IMR-90 (cell line): ENCODE data around the gene PTPRN2. TPM values are rescaled to one million over a fixed set of nuclear protein-coding genes. Genes with fewer than 3 reads are reported as not detected.

Experiments used
- ATAC-seq: fragments of 200-7000 bp; cut with Tn5 transposase; 2 replicates; pipeline ENCODE4 v1.9.1; 2020; ENCODE audit warnings: low read depth, mild to moderate bottlenecking, moderate library complexity
- BruUV-seq: library from RNA; stranded (reverse); fragments of 400-500 nt; replicated peaks from 2 replicates; lab custom pipeline; 2021; lab: Mats Ljungman, UMichigan
- CTCF ChIA-PET: fragments of 300-600 bp; formaldehyde crosslinking; extraction: SDS; loops from one replicate; lab custom pipeline; 2021; ENCODE audit warnings: antibody characterized with exemption; lab: Yijun Ruan, JAX
- POLR2A ChIA-PET: fragments of 300-600 bp; sonication (Branson Sonifier 250); formaldehyde crosslinking; loops from one replicate; lab custom pipeline; 2022; ENCODE audit warnings: antibody characterized with exemption; ENCODE audit not compliant: unreplicated experiment; lab: Charles Lee
- DNase-seq: peaks from one replicate; pipeline ENCODE4 v3.0.0; 2013
- H2AFZ ChIP-seq: replicated peaks from 2 replicates; pipeline ENCODE3; 2013; ENCODE audit warnings: low read length, mild to moderate bottlenecking; ENCODE audit not compliant: poor library complexity
- H2AK5ac ChIP-seq: 2 replicates; pipeline ENCODE4 v1.6.1; 2013; ENCODE audit warnings: low read depth, low read length, inconsistent platforms
- H2AK9ac ChIP-seq: replicated peaks from 2 replicates; pipeline ENCODE3; 2013; ENCODE audit warnings: mild to moderate bottlenecking, low read depth, low read length, moderate library complexity; ENCODE audit not compliant: poor library complexity
- H2BK120ac ChIP-seq: 2 replicates; pipeline ENCODE4 v1.6.1; 2013; ENCODE audit warnings: low read depth, low read length, inconsistent platforms
- H2BK15ac ChIP-seq: 3 replicates; pipeline ENCODE4 v1.6.1; 2013; ENCODE audit warnings: low read depth, low read length, inconsistent platforms
- H2BK20ac ChIP-seq: 2 replicates; pipeline ENCODE4 v1.6.1; 2013; ENCODE audit warnings: low read depth, mild to moderate bottlenecking, inconsistent platforms, low read length, moderate library complexity
- H2BK5ac ChIP-seq: 2 replicates; pipeline ENCODE4 v1.6.1; 2013; ENCODE audit warnings: mild to moderate bottlenecking, low read depth, low read length, inconsistent platforms; ENCODE audit not compliant: poor library complexity, severe bottlenecking
- H3K14ac ChIP-seq: replicated peaks from 2 replicates; pipeline ENCODE4 v1.6.1; 2013; ENCODE audit warnings: low read depth, low read length, inconsistent platforms
- H3K18ac ChIP-seq: 2 replicates; pipeline ENCODE4 v1.6.1; 2013; ENCODE audit warnings: low read depth, low read length, control low read depth
- H3K23ac ChIP-seq: 2 replicates; pipeline ENCODE4 v1.6.1; 2013; ENCODE audit warnings: low read depth, low read length, inconsistent platforms
- H3K27ac ChIP-seq: 2 replicates; pipeline ENCODE4 v1.5.1; 2013; ENCODE audit warnings: mild to moderate bottlenecking, control low read depth, low read length; ENCODE audit not compliant: insufficient read depth
- H3K27me3 ChIP-seq: 2 replicates; pipeline ENCODE4 v1.6.1; 2013; ENCODE audit warnings: low read length; ENCODE audit not compliant: control insufficient read depth, insufficient read depth
- H3K36me3 ChIP-seq: 2 replicates; pipeline ENCODE4 v1.6.1; 2013; ENCODE audit warnings: low read length, mixed read lengths; ENCODE audit not compliant: control insufficient read depth, insufficient read depth
- H3K4ac ChIP-seq: 2 replicates; pipeline ENCODE4 v1.6.1; 2013; ENCODE audit warnings: low read depth, low read length, inconsistent platforms
- H3K4me1 ChIP-seq: 2 replicates; pipeline ENCODE4 v1.6.1; 2013; ENCODE audit warnings: low read length, mixed read lengths; ENCODE audit not compliant: control insufficient read depth, insufficient read depth
- H3K4me2 ChIP-seq: 2 replicates; pipeline ENCODE4 v1.6.1; 2013; ENCODE audit warnings: low read depth, mild to moderate bottlenecking, control low read depth, low read length, moderate library complexity
- H3K4me3 ChIP-seq: 2 replicates; pipeline ENCODE4 v1.5.1; 2013; ENCODE audit warnings: low read depth, mild to moderate bottlenecking, control low read depth, low read length, moderate library complexity; ENCODE audit not compliant: insufficient read depth
- H3K56ac ChIP-seq: 2 replicates; pipeline ENCODE4 v1.6.1; 2013; ENCODE audit warnings: low read length, inconsistent platforms; ENCODE audit not compliant: insufficient read depth; ENCODE audit errors: extremely low read depth
- H3K79me1 ChIP-seq, 2 experiments: 2 replicates each; pipeline ENCODE4 v1.6.1; 2013; ENCODE audit warnings: low read length in 2 of 2, inconsistent platforms in 1 of 2, low read depth in 1 of 2
- H3K9ac ChIP-seq: 2 replicates; pipeline ENCODE4 v1.6.1; 2013; ENCODE audit warnings: low read depth, low read length, control low read depth
- H3K9me1 ChIP-seq: 2 replicates; pipeline ENCODE4 v1.6.1; 2013; ENCODE audit warnings: low read length, inconsistent platforms; ENCODE audit not compliant: insufficient read depth
- H3K9me3 ChIP-seq: 2 replicates; pipeline ENCODE4 v1.6.1; 2013; ENCODE audit warnings: low read length; ENCODE audit not compliant: control insufficient read depth, insufficient read depth
- H4K20me1 ChIP-seq: 2 replicates; pipeline ENCODE4 v1.6.1; 2013; ENCODE audit warnings: low read length, inconsistent platforms; ENCODE audit not compliant: insufficient read depth
- H4K5ac ChIP-seq: 2 replicates; pipeline ENCODE4 v1.6.1; 2013; ENCODE audit warnings: mild to moderate bottlenecking, low read depth, low read length, control low read depth
- H4K8ac ChIP-seq, 2 experiments: 2 replicates each; pipeline ENCODE4 v1.6.1; 2013; ENCODE audit warnings: low read depth in 2 of 2, low read length in 2 of 2, control low read depth in 1 of 2, inconsistent platforms in 1 of 2
- H4K91ac ChIP-seq: 2 replicates; pipeline ENCODE4 v1.6.1; 2013; ENCODE audit warnings: low read depth, low read length, inconsistent platforms; ENCODE audit not compliant: insufficient read depth
- BHLHE40 ChIP-seq: fragments of 150-350 bp; IDR thresholded peaks from 2 replicates; pipeline ENCODE4 v1.6.1; 2016; ENCODE audit warnings: mild to moderate bottlenecking, low read depth, low read length
- CEBPB ChIP-seq: IDR thresholded peaks from 2 replicates; pipeline ENCODE4 v1.6.1; 2012; ENCODE audit warnings: low read depth, low read length, improper control_type of control experiment
- CTCF ChIP-seq: conservative IDR thresholded peaks from 2 replicates; pipeline ENCODE4 v1.5.1; 2012; ENCODE audit warnings: mild to moderate bottlenecking, low read depth, low read length, improper control_type of control experiment
- ELK1 ChIP-seq: fragments of 150-350 bp; IDR thresholded peaks from 2 replicates; pipeline ENCODE4 v1.6.1; 2016; ENCODE audit warnings: low read depth, mild to moderate bottlenecking, low read length, moderate library complexity, borderline replicate concordance
- MAFK ChIP-seq: IDR thresholded peaks from 2 replicates; pipeline ENCODE4 v1.6.1; 2012; ENCODE audit warnings: low read depth, low read length, improper control_type of control experiment
- MAZ ChIP-seq: IDR thresholded peaks from 2 replicates; pipeline ENCODE4 v1.6.1; 2012; ENCODE audit warnings: low read depth, mild to moderate bottlenecking, low read length, improper control_type of control experiment, moderate library complexity, borderline replicate concordance
- MXI1 ChIP-seq: IDR thresholded peaks from 2 replicates; pipeline ENCODE4 v1.6.1; 2012; ENCODE audit warnings: low read depth, mild to moderate bottlenecking, low read length, moderate library complexity, borderline replicate concordance
- POLR2A ChIP-seq: IDR thresholded peaks from 2 replicates; pipeline ENCODE4 v1.6.1; 2012; ENCODE audit warnings: mild to moderate bottlenecking, low read depth, low read length
- WGBS, 2 experiments: methylation state at CpG; one replicate each; pipeline versions ENCODE4 v1.1.5 to v1.1.7; 2013; ENCODE audit warnings: missing lambda C conversion rate in 2 of 2; ENCODE audit not compliant: insufficient read length in 1 of 2; ENCODE audit errors: extremely low coverage in 2 of 2; 5-methylcytosine and 5-hydroxymethylcytosine counted together
- dilution Hi-C: fragments of 300-500 bp; cut with HindIII; formaldehyde crosslinking; loops from one replicate; pipeline ENCODE4 v1.14.3; 2018; ENCODE audit warnings: low sequenced_read_pairs; ENCODE audit not compliant: unreplicated experiment
- in situ Hi-C: fragments of 300-500 bp; cut with MboI; formaldehyde crosslinking; loops from 3 replicates; pipeline ENCODE4 v1.14.3; 2019; ENCODE audit warnings: low sequenced_read_pairs, inconsistent platforms, mixed read lengths
- intact Hi-C: fragments of 100-400 bp; cut with micrococcal nuclease; formaldehyde crosslinking; loops from 2 replicates; pipeline ENCODE4 v1.10.0; 2022
- polyA plus RNA-seq, 3 experiments: library from polyadenylated mRNA; depleted of rRNA; stranded (reverse); fragments of >200 nt; gene quantifications; 2 replicates each; pipeline ENCODE4 v1.2.3, GENCODE V29; 2012; ENCODE audit warnings: low replicate concordance in 1 of 3
- total RNA-seq: library from RNA; depleted of rRNA; stranded (reverse); fragments of >200 nt; gene quantifications from 2 replicates; pipeline ENCODE4 v1.2.3, GENCODE V29; 2012

Gene PTPRN2
- total and polyA plus RNA-seq, 2 of the 4 experiments (the other 2 are of a cell fraction) = 0.03 TPM; not detected in 1

- no peak overlapping the region for H3K4ac ChIP-seq
- no peak overlapping the region for H4K5ac ChIP-seq
- no peak overlapping the region for H2BK15ac ChIP-seq
- no peak overlapping the region for H2AK9ac ChIP-seq
- no peak for DNase-seq
- ATAC-seq = no peak
- no peak overlapping the region for H2BK5ac ChIP-seq
- no peaks in the 10 kb centered on the region for H3K9me1 ChIP-seq
- H3K27ac ChIP-seq = no peak overlapping the region
- no peak overlapping the region for H2AFZ ChIP-seq
- H3K56ac ChIP-seq = no peak overlapping the region
- BruUV-seq = no TSS peak
- intact Hi-C loops (no loop called here), dilution Hi-C loops (no loop called here), in situ Hi-C loops (no loop called here)
- no peak overlapping the region for H2AK5ac ChIP-seq
- ChIA-PET POLR2A (no interaction called here), CTCF (no interaction called here)
- H3K4me1 ChIP-seq = no peaks in the 10 kb centered on the region
- no peak overlapping the region for H3K23ac ChIP-seq
- H3K4me2 ChIP-seq = no peak overlapping the region
- no peak overlapping the region for H3K14ac ChIP-seq
- no CpG with 5 or more reads among the region's 6 CpGs for WGBS, 2 experiments
- no peaks in the 10 kb centered on the region for H4K20me1 ChIP-seq
- H3K18ac ChIP-seq = no peak overlapping the region
- no peaks in the 10 kb centered on the region for H3K27me3 ChIP-seq
- no peaks in the 10 kb centered on the region for H3K36me3 ChIP-seq
- H3K79me1 ChIP-seq = no peaks in the 10 kb centered on the region
- TF ChIP-seq ELK1 = no peak
- TF ChIP-seq CTCF = no peak
- no peak for TF ChIP-seq MAFK
- TF ChIP-seq CEBPB = no peak
- no peak for TF ChIP-seq BHLHE40
- TF ChIP-seq MAZ = no peak
- TF ChIP-seq MXI1 = no peak
- TF ChIP-seq POLR2A = no peak
- H3K9ac ChIP-seq = no peak overlapping the region
- H2BK20ac ChIP-seq = no peak overlapping the region
- H4K91ac ChIP-seq = no peak overlapping the region
- H2BK120ac ChIP-seq = no peak overlapping the region
- no peak overlapping the region for H3K4me3 ChIP-seq
- H4K8ac ChIP-seq = no peak overlapping the region
- peaks cover 57% of the 10 kb centered on the region for H3K9me3 ChIP-seq
Measured at GRCh38 chr7:158475679-158476052, 112.0 kb downstream of the PTPRN2 start.
